ENCODE measurements around the gene LCN2.
A peak's percentile ranks its signal among the peaks of the same experiment; 100 is the strongest.

LCN2 gene

GRCh38 chr9:128191406-128192046, 42.3 kb downstream of the LCN2 start, which contains the start of gene CIZ1:
Gene CIZ1 (minus strand): TSS chr9:128191572. CDS start chr9:128190857, 715 bp downstream.
- Histone ChIP-seq H3K9ac (ENCODE audit: insufficient read length, low read depth) (peak within 1 kb of the TSS; percentile 95), H3K9me3 (ENCODE audit: insufficient read depth, low read length) (no peaks in the 10 kb centered on the region), H3K27me3 (ENCODE audit: insufficient read depth, insufficient read length) (no peaks in the 10 kb centered on the region), H3K36me3 (ENCODE audit: insufficient read depth, insufficient read length, low read length) (peaks cover 36% of the 10 kb centered on the region), H3K4me3 (ENCODE audit: insufficient read length, low read depth) (peak within 1 kb of the TSS; percentile 86), H3K4me1 (ENCODE audit: insufficient read depth, insufficient read length) (peaks cover 10% of the 10 kb centered on the region)
- TF ChIP-seq ZNF274 (IDR thresholded peaks at IDR 0.05; ENCODE audit: low read depth, low read length) = no peak
- TF ChIP-seq YY1 (IDR thresholded peaks at IDR 0.05; ENCODE audit: insufficient read depth, insufficient read length) = no peak
- TF ChIP-seq SUZ12 (IDR thresholded peaks at IDR 0.05; ENCODE audit: extremely low read depth, insufficient read depth, insufficient read length) = no peak
- DNase-seq (ENCODE audit: low read depth, low spot score) = peak; percentile 66

GRCh38 chr9:128192601-128193371, 43.5 kb downstream of the LCN2 start:
- Histone ChIP-seq H3K4me3 (ENCODE audit: insufficient read length, low read depth) (peak overlapping the region; percentile 9), H3K9ac (ENCODE audit: insufficient read length, low read depth) (peak overlapping the region; percentile 37), H3K27me3 (ENCODE audit: insufficient read depth, insufficient read length) (no peaks in the 10 kb centered on the region), H3K36me3 (ENCODE audit: insufficient read depth, insufficient read length, low read length) (peaks cover 30% of the 10 kb centered on the region), H3K9me3 (ENCODE audit: insufficient read depth, low read length) (no peaks in the 10 kb centered on the region), H3K4me1 (ENCODE audit: insufficient read depth, insufficient read length) (peaks cover 8% of the 10 kb centered on the region)
- DNase-seq (ENCODE audit: low read depth, low spot score) = no peak
- TF ChIP-seq ZNF274 (IDR thresholded peaks at IDR 0.05; ENCODE audit: low read depth, low read length) (no peak), SUZ12 (IDR thresholded peaks at IDR 0.05; ENCODE audit: extremely low read depth, insufficient read depth, insufficient read length) (no peak), YY1 (IDR thresholded peaks at IDR 0.05; ENCODE audit: insufficient read depth, insufficient read length) (no peak)

- Histone ChIP-seq H3K9ac (ENCODE audit: insufficient read length, low read depth) (no peak overlapping the region), H3K4me1 (ENCODE audit: insufficient read depth, insufficient read length) (peaks cover 8% of the 10 kb centered on the region), H3K4me3 (ENCODE audit: insufficient read length, low read depth) (no peak overlapping the region), H3K36me3 (ENCODE audit: insufficient read depth, insufficient read length, low read length) (peaks cover 28% of the 10 kb centered on the region), H3K9me3 (ENCODE audit: insufficient read depth, low read length) (no peaks in the 10 kb centered on the region), H3K27me3 (ENCODE audit: insufficient read depth, insufficient read length) (no peaks in the 10 kb centered on the region)
- TF ChIP-seq ZNF274 (IDR thresholded peaks at IDR 0.05; ENCODE audit: low read depth, low read length) = no peak
- no peak for TF ChIP-seq SUZ12 (IDR thresholded peaks at IDR 0.05; ENCODE audit: extremely low read depth, insufficient read depth, insufficient read length)
- TF ChIP-seq YY1 (IDR thresholded peaks at IDR 0.05; ENCODE audit: insufficient read depth, insufficient read length) = no peak
- no peak for DNase-seq (ENCODE audit: low read depth, low spot score)
These were observed 44.3 kb downstream of the LCN2 start for GRCh38 chr9:128193469-128194096.

- peaks cover 25% of the 10 kb centered on the region for H3K36me3 ChIP-seq (ENCODE audit: insufficient read depth, insufficient read length, low read length)
- H3K27me3 ChIP-seq (ENCODE audit: insufficient read depth, insufficient read length) = no peaks in the 10 kb centered on the region
- H3K9me3 ChIP-seq (ENCODE audit: insufficient read depth, low read length) = no peaks in the 10 kb centered on the region
- H3K9ac ChIP-seq (ENCODE audit: insufficient read length, low read depth) = peak overlapping the region; percentile 28
- no peak overlapping the region for H3K4me3 ChIP-seq (ENCODE audit: insufficient read length, low read depth)
- H3K4me1 ChIP-seq (ENCODE audit: insufficient read depth, insufficient read length) = peaks cover 14% of the 10 kb centered on the region
- no peak for DNase-seq (ENCODE audit: low read depth, low spot score)
- TF ChIP-seq ZNF274 (IDR thresholded peaks at IDR 0.05; ENCODE audit: low read depth, low read length) = no peak
- TF ChIP-seq YY1 (IDR thresholded peaks at IDR 0.05; ENCODE audit: insufficient read depth, insufficient read length) = no peak
- TF ChIP-seq SUZ12 (IDR thresholded peaks at IDR 0.05; ENCODE audit: extremely low read depth, insufficient read depth, insufficient read length) = no peak
These were observed 52.5 kb downstream of the LCN2 start for GRCh38 chr9:128201441-128202369.

GRCh38 chr9:128202648-128203023, 53.4 kb downstream of the LCN2 start:
- TF ChIP-seq ZNF274 (IDR thresholded peaks at IDR 0.05; ENCODE audit: low read depth, low read length) (no peak), YY1 (IDR thresholded peaks at IDR 0.05; ENCODE audit: insufficient read depth, insufficient read length) (no peak), SUZ12 (IDR thresholded peaks at IDR 0.05; ENCODE audit: extremely low read depth, insufficient read depth, insufficient read length) (no peak)
- Histone ChIP-seq H3K9ac (ENCODE audit: insufficient read length, low read depth) (no peak overlapping the region), H3K36me3 (ENCODE audit: insufficient read depth, insufficient read length, low read length) (peaks cover 19% of the 10 kb centered on the region), H3K9me3 (ENCODE audit: insufficient read depth, low read length) (no peaks in the 10 kb centered on the region), H3K27me3 (ENCODE audit: insufficient read depth, insufficient read length) (no peaks in the 10 kb centered on the region), H3K4me1 (ENCODE audit: insufficient read depth, insufficient read length) (peaks cover 14% of the 10 kb centered on the region), H3K4me3 (ENCODE audit: insufficient read length, low read depth) (peak overlapping the region; percentile 82)
- DNase-seq (ENCODE audit: low read depth, low spot score) = no peak
